GM23338 (cell line): ENCODE measurements around the gene NUCKS1. TPM values are rescaled to one million over a fixed set of nuclear protein-coding genes. Genes with fewer than 3 reads are reported as not detected.

Experiments used
- ZNF462 ChIP-seq: fragments of 250-450 bp; sonication (Bioruptor Pico); IDR thresholded peaks from 2 replicates; pipeline ENCODE4 v1.5.0; 2020; ENCODE audit warnings: mild to moderate bottlenecking, moderate library complexity
- polyA plus RNA-seq: library from polyadenylated mRNA; unstranded; fragments of >200 nt; fragmentation: Nextera tagmentation; extraction: Ambion mirVana; gene quantifications from 2 replicates; pipeline ENCODE4 v1.2.1, GENCODE V29; 2016
- small RNA-seq: library from RNA; depleted of rRNA; stranded (forward); fragments of <200 nt; gene quantifications from one replicate; pipeline ENCODE3, GENCODE V24; 2014; ENCODE audit warnings: low replicate concordance
- total RNA-seq: library from RNA; depleted of rRNA; stranded (reverse); fragments of >200 nt; shearing (Covaris generic); gene quantifications from 2 replicates; pipeline ENCODE4 v1.2.3, GENCODE V29; 2014; rRNA removed

Gene NUCKS1
- total and polyA plus RNA-seq, 2 experiments from 2014 or later: 255 to 307 TPM

- no peak for TF ChIP-seq ZNF462
Measured at GRCh38 chr1:205663286-205663936, 86.6 kb downstream of the NUCKS1 start (continued).

Small RNAs within 50 kb of the gene (small RNA-seq; reads per million reads assigned to genes)
- gene RF00017 (not detected), gene RF00139 (not detected)

Other genes with a start within 250 kb of the NUCKS1 start
- gene CDK18, start 245.5 kb downstream of the NUCKS1 start, total RNA-seq: 34.3 and 46.5 TPM in 2 replicates
- 17.3 and 21.1 TPM in 2 replicates for gene CDK18, start 245.5 kb downstream of the NUCKS1 start, polyA plus RNA-seq
- 19.1 and 19.7 TPM in 2 replicates for gene ELK4, start 118.2 kb downstream of the NUCKS1 start, total RNA-seq
- gene ELK4, start 118.2 kb downstream of the NUCKS1 start, polyA plus RNA-seq: 5.1 and 5.2 TPM in 2 replicates
- 14.4 and 16.0 TPM in 2 replicates for gene SLC45A3, start 69.7 kb downstream of the NUCKS1 start, total RNA-seq
- gene SLC45A3, start 69.7 kb downstream of the NUCKS1 start, polyA plus RNA-seq: 4.6 and 4.7 TPM in 2 replicates
- gene RAB29, start 25.3 kb upstream of the NUCKS1 start, total RNA-seq: 9.1 and 14.8 TPM in 2 replicates
- 6.4 and 7.1 TPM in 2 replicates for gene RAB29, start 25.3 kb upstream of the NUCKS1 start, polyA plus RNA-seq
- gene SLC41A1, start 63.0 kb upstream of the NUCKS1 start, total RNA-seq: 22.1 and 30.0 TPM in 2 replicates
- gene SLC41A1, start 63.0 kb upstream of the NUCKS1 start, polyA plus RNA-seq: 11.8 and 15.7 TPM in 2 replicates
- gene PM20D1, start 100.0 kb upstream of the NUCKS1 start, total RNA-seq: 0.10 and 0.12 TPM in 2 replicates
- gene PM20D1, start 100.0 kb upstream of the NUCKS1 start, polyA plus RNA-seq: 0.45 TPM in 1 of 2 replicates, not detected in the other
- gene SLC26A9, start 193.3 kb upstream of the NUCKS1 start, total RNA-seq: not detected in 2 replicates
- gene SLC26A9, start 193.3 kb upstream of the NUCKS1 start, polyA plus RNA-seq: not detected in 2 replicates